Muscle of arm (tissue), 14 donors: ENCODE measurements around the gene DRGX. TPM values are rescaled to one million over a fixed set of nuclear protein-coding genes. Genes with fewer than 3 reads are reported as not detected.

Experiments used
- DNase-seq: peaks from one replicate; pipeline ENCODE4 v3.0.0-alpha.2; 2013
- long read RNA-seq, 11 donors: transcript quantifications; one replicate each; lab custom pipeline, GENCODE V29; 2026
- polyA plus RNA-seq, 12 donors: library from polyadenylated mRNA; unstranded; fragments of 120-200 nt; gene quantifications; one replicate each; pipeline ENCODE4 v1.2.1, GENCODE V29; 2013; ENCODE audit not compliant: insufficient read length in 12 of 12

Gene DRGX
- polyA plus RNA-seq: under 1 TPM in 1 of 12 donors, not detected in 11; 0.23 TPM
- long read RNA-seq, donor 1: 0 reads
- long read RNA-seq, donor 2: 0 reads
- long read RNA-seq, donor 3: 0 reads
- long read RNA-seq, donor 4: 0 reads
- long read RNA-seq, donor 5: 0 reads
- long read RNA-seq, donor 6: 0 reads
- long read RNA-seq, donor 7: 0 reads
- long read RNA-seq, donor 8: 0 reads
- long read RNA-seq, donor 9: 0 reads
- long read RNA-seq, donor 10: 0 reads
- long read RNA-seq, donor 11: 0 reads

DNA sequence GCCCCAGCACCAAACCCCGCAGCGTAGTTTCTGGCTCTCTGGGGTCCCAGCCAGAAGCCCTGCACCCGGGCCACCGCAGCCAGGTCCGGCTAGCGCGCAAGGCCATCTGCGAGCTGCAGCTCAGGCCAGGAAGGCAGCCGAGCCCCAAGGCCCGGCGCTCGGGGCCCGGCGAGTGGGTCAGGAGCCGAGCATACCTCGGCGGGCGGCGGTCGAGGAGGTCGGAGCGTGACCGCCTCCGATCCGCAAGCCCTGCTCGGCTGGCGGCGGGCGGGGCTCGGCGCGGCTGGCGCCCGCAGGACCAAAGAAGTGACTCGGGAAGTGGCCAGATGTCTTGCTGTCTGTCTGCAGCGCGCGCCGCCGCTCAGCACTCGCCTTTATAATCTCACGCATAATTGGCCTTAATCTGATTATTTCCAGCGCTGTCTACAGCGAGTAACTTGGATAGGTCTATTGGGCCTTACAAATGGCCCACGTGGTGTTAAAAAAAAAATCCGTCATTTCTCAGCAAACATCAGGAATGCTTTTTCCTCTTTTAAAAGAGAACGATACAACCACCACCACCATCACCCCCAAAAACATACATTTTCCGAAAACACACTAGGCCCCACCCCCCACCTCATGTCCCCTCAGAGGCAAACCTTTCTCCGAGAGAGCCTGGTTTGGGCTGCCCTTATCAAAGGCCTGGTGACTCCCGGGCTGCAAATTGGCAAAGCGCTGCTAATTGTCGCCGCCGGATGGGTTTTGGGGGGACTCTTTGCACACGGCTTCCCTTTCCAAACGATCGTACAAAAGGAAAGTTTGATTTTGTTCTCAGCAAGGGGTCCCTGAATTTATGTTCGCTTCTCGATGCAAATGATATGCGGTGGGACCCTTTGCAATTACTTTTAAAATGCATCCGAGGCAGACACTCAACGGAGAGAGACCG, at the start of gene DRGX:
DRGX (minus strand) TSS at position 349 of the 925 bp plus-strand sequence. CDS start 649 bp downstream, outside the sequence.
- DNase-seq: no peak

DNA sequence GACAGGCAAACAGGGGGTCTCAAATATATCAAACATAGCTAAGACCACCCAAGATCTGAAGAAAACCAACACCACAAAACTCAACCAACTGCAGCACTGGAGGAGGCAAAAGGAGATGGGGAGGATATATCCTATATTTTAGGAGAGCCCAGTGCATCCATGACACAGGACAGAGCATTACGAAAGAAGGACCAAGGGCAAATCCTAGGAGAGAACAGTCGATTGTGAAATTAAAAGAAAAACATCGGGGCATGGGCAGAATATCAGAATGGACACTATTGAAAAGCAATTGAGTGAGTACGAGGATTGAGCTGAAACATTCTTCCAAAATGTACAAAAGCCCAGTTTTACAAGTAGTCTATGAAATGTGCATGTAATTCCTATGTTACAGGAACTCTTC, 48.5 kb upstream of the DRGX start:
- DNase-seq: no peak

- no peak for DNase-seq
These were observed 47.0 kb upstream of the DRGX start for GRCh38 chr10:49442863-49443262.

DNA sequence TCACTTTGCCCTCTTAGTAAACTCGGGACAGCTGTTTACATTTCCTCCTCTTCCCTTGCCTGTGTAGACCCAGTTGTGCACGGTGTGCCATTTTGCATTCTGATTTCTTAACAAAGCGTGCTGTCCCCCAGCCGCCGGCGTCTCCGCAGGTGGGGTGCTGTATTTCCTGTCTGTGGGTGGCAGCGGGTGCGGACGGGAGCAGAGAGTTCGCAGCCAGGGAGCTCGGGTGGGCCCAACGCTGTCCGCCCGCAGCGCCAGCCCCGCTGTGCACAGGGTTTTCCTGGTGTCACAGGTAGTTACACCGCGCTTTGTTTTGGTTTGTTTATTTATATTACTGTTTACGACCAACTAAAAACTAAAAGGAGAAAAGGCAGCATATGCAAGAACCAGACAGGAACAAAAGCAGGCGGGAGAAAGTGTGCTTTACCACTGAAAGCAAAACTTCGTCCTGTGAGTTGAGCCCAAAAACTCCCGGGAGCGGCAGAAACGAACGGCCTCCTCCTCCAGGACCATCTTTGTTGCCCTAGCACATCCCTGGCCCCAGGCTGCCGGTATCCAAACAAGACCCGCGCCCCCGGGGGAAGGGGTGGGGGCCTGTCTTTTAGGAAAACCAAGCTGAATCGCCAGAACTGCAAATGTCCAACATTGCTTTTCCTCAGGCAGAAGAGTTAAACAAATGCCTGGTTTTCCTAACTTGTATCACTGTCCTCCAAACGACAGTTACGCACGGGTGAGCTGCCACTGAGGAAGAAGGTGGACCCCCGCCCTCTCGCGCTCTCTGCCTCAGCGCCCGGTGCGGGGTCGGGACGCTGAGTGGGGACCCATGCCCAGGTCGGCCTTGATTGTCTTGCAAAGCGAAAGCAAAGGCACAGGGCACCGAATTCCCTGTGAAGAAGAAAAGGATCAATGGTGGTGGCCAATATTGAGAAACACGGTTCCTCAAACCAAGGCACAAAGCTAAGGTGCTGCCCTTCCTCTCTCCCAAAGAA, 45.9 kb upstream of the DRGX start:
- DNase-seq: no peak

DNA sequence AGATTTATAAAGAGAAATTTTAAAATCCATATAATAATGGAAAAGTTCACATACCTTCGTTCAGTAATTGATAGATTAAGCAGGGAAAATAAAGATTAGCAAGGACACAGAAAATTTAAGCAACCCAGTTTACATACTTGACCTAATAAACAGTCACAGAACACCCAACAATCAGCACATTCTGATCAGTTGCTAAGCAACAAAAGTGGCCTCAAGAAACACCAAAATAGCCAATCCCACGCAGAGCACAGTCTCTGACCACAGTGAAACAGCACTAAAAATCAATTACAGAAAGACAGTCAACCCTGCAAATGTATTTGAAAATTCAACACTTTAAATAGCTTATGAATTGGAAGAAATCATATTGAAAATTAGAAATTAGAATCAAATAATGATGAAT, 39.3 kb upstream of the DRGX start:
- DNase-seq: no peak

DNA sequence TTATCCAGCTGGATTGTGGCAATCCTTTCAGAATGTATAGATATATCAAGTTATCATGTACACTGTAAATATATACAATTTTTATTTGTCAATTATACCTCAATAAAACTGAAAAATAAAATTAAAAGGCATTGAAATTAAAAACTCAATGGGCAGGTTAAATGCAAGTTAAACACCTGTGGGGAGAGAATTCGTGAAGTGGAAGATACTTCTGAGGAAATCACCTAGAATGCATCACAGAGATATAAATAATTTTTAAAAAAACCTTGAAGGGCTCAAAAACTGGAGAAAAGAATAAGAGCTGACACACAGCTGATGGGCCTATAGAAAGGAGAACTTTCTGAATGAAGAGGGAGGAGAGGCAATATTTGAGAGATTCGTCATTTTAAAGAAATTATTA, 37.2 kb upstream of the DRGX start:
- no peak for DNase-seq

DNA sequence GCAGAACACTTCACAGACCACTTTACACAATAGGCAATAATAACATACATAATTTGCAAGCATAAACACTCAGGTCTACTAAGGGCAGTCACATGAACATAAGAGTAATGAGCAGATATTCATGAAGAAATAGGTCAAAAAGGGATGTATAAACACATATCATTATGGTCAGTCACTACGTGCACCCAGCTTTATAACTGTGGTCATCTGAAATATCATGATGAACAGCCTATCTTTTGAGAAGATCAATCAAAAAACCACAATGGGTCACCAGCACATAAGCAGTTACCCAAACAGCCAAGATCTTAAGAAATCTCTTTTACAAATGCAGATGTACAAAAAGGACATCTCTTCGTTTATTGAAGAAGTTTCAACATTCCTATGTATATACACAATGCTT, 35.5 kb upstream of the DRGX start:
- no peak for DNase-seq

DNA sequence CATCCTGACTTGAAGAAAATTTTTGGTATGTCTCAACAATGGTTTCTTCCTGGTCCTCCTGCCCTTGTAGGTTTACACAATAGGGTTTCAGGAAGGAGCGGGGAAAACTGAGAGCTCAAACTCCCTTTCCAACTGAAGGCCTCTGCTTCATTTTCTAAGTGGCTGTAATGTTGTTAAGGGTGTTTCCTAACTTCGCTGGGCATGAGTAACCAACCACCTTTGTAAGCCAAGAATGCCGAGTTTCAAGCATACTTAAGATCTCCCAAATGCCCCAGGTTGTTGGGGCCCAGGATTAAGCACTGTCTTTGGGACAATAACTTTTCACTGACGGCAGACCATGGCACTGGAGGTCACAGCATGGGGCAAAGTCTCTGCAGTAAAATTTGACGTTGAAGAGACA, 33.6 kb upstream of the DRGX start:
- no peak for DNase-seq

GRCh38 chr10:49426490-49427360, 30.8 kb upstream of the DRGX start:
- DNase-seq: no peak

GRCh38 chr10:49419005-49419404, 23.1 kb upstream of the DRGX start:
- DNase-seq: no peak

- DNase-seq: no peak
These were observed 22.4 kb upstream of the DRGX start for GRCh38 chr10:49418328-49418727.

- DNase-seq: no peak
These were observed 22.1 kb upstream of the DRGX start for GRCh38 chr10:49418053-49418326.

GRCh38 chr10:49417311-49418052, 21.6 kb upstream of the DRGX start:
- no peak for DNase-seq

DNA sequence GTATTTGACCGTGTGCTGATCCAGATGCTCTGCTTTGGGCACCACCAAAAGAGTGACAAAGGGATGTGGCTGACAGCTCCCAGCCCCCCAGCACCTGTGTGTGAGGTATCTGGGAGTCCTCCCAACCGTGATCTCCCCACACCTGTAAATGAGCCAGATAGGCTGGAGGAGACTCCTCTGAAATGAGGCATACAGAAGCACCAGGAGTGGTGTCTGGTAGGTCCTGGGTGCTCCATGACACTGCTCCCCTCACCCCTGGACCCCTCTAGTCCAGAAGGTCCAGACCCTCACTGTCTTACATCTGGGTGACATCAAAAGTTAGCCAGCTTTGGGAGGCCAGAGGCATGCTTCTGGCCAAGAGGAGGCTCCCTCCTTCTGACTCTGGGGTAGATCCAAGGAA, 20.0 kb upstream of the DRGX start:
- no peak for DNase-seq

DNA sequence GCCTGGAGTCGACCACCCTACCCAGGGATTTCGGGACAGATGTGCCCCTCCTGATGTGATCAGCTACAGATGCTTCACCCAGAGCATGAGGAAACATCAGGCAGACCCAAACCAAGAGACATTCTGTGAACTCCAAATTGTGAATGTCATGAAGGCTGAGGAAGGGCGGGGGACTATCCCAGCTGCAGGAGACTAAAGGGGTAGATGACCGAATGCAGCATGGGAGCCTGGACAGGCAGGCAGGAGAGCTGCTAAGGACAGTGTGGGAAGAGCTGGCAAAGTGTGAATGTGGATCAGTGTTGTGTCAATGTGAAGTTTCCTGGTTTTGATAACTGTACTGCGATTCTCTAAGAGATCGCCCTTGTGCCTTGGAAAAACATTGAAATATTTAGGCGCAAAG, 19.2 kb upstream of the DRGX start:
- DNase-seq: no peak

GRCh38 chr10:49414496-49414895, 18.6 kb upstream of the DRGX start:
- no peak for DNase-seq

- DNase-seq: no peak
These were observed 16.7 kb upstream of the DRGX start for GRCh38 chr10:49412571-49412970.

DNA sequence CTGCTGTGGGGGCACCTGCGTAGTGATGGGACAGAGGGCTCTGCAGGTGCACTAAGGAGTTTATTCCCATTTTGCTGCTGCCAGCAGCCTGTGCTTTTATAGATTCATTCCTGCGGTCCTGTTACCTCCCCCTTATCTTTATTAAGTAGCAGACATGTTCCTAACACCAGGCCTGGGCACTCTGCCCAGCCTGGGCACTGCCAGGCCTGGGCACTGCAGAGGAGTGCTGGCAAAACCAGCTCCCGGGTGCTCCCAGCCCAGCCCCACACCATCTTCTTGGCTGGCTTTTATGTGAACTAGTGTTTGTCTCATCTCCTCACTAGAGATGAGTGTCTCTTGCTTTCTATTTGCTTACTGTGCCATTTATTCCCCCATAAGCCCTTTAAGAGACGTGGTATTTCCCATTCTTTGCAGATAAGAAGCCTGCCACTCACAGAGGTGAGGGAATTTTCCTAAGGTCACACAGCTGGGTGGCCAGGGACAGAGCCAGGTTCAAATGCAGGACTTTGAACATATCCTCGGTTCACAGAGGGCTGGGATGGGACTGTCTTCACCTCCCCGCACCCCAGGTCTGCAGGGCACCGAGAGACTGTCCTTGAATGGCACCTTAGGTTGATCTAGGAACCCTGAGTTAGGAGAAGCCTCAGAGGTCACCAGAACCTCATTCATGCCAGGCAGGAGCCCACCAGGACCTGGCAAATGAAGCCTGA, 14.6 kb upstream of the DRGX start:
- no peak for DNase-seq

GRCh38 chr10:49409755-49410154, 13.9 kb upstream of the DRGX start:
- no peak for DNase-seq
